GM21619 (cell line): ENCODE measurements around the gene TMEM63C.

Experiments used
- ATAC-seq: cut with Tn5 transposase; IDR thresholded peaks from one replicate; pipeline ENCODE4 v1.9.1; 2021; ENCODE audit not compliant: unreplicated experiment

Gene TMEM63C

GRCh38 chr14:77197988-77198387 lies 16.4 kb downstream of the TMEM63C start:
- no peak for ATAC-seq

- ATAC-seq = no peak
Observed at GRCh38 chr14:77198561-77198960, 17.0 kb downstream of the TMEM63C start.

GRCh38 chr14:77199590-77199989 lies 18.0 kb downstream of the TMEM63C start:
- ATAC-seq = no peak

GRCh38 chr14:77200406-77200985 lies 18.9 kb downstream of the TMEM63C start:
- no peak for ATAC-seq

GRCh38 chr14:77201696-77202095 lies 20.1 kb downstream of the TMEM63C start:
- ATAC-seq = no peak

GRCh38 chr14:77203611-77204458 lies 22.2 kb downstream of the TMEM63C start:
- ATAC-seq = no peak

- ATAC-seq = no peak
Observed at GRCh38 chr14:77204459-77204771, 22.8 kb downstream of the TMEM63C start.

GRCh38 chr14:77204907-77205306 lies 23.3 kb downstream of the TMEM63C start:
- ATAC-seq = no peak

GRCh38 chr14:77205566-77205965 lies 24.0 kb downstream of the TMEM63C start:
- no peak for ATAC-seq

GRCh38 chr14:77206261-77206824 lies 24.7 kb downstream of the TMEM63C start:
- no peak for ATAC-seq

- ATAC-seq = no peak
Observed at GRCh38 chr14:77206877-77207389, 25.3 kb downstream of the TMEM63C start.

- ATAC-seq = no peak
Observed at GRCh38 chr14:77208291-77208978, 26.8 kb downstream of the TMEM63C start.

- no peak for ATAC-seq
Observed at GRCh38 chr14:77208979-77209318, 27.4 kb downstream of the TMEM63C start.

GRCh38 chr14:77212097-77212870 lies 30.7 kb downstream of the TMEM63C start:
- ATAC-seq = no peak

GRCh38 chr14:77212943-77213678 lies 31.5 kb downstream of the TMEM63C start:
- peak; percentile 87 for ATAC-seq

GRCh38 chr14:77213679-77214016 lies 32.0 kb downstream of the TMEM63C start:
- ATAC-seq = no peak

GRCh38 chr14:77214216-77214615 lies 32.6 kb downstream of the TMEM63C start:
- no peak for ATAC-seq

GRCh38 chr14:77217551-77217950 lies 36.0 kb downstream of the TMEM63C start:
- ATAC-seq = no peak

GRCh38 chr14:77219591-77219990 lies 38.0 kb downstream of the TMEM63C start:
- no peak for ATAC-seq

GRCh38 chr14:77220246-77221017 lies 38.8 kb downstream of the TMEM63C start:
- ATAC-seq = no peak
